GM18519 (cell line): ENCODE data around the gene DKK1.

Experiments
- ATAC-seq: cut with Tn5 transposase; IDR thresholded peaks from one replicate; pipeline ENCODE4 v1.9.1; 2021; ENCODE audit warnings: mild to moderate bottlenecking, moderate library complexity; ENCODE audit not compliant: unreplicated experiment, low FRiP score

DKK1 gene

GRCh38 chr10:52316001-52316400 lies 1.9 kb downstream of the DKK1 start:
- ATAC-seq: no peak

DNA sequence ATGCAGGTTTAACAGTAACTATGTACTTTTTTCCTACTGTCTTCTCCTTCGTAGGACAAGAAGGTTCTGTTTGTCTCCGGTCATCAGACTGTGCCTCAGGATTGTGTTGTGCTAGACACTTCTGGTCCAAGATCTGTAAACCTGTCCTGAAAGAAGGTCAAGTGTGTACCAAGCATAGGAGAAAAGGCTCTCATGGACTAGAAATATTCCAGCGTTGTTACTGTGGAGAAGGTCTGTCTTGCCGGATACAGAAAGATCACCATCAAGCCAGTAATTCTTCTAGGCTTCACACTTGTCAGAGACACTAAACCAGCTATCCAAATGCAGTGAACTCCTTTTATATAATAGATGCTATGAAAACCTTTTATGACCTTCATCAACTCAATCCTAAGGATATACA lies 2.4 kb downstream of the DKK1 start:
- ATAC-seq: no peak

DNA sequence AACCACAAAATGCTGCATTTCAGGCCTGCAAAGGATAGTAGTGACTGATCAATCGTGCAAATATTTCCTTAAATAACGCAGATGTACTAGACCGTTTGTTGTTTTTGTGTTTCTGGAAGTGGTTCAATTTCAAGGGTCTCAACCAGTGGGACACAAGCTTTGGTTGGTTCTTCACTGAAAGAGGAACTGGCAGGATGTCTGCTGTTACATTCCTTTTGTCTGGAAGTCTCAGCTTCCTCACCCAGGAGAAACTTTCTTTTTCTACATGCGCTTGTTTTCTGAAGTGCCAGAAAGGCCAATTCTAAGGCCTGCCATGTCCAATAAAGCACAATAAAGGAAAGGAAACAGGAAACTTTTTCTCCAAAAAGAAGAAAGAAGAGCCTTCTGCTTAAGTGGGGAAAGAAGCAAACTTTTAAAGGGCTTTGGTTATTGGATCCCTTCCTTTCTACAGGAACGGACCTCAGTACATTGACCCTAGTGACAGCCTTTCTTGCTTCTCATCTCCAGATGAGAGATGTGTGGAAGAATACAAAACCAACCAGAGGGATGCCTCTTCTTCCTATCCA lies 4.1 kb downstream of the DKK1 start:
- ATAC-seq: no peak

- no peak for ATAC-seq
Measured at GRCh38 chr10:52318822-52319464, 4.9 kb downstream of the DKK1 start.

GRCh38 chr10:52319926-52320325 lies 5.8 kb downstream of the DKK1 start:
- ATAC-seq: no peak

- no peak for ATAC-seq
Measured at GRCh38 chr10:52322323-52322722, 8.2 kb downstream of the DKK1 start.

- ATAC-seq: no peak
Measured at GRCh38 chr10:52322936-52323335, 8.9 kb downstream of the DKK1 start.

DNA sequence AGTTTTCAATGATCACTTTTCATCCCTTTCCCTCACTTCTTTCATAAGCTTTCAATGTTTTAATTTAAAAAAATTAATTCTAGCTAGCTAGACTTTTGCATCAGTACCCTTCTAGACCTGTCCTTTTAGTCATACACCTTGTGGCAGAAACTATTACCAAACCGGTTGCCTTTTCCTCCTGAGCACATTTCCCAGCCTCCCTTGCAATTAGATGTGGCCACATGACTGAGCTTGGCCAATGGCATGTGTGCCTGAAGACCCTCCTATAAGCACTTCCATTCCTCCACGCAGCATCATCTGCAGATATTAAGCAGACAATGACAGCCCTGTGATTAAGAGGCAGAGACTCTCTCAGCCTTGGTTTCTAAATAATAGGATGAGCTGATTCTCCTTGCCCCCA lies 12.3 kb downstream of the DKK1 start:
- no peak for ATAC-seq

DNA sequence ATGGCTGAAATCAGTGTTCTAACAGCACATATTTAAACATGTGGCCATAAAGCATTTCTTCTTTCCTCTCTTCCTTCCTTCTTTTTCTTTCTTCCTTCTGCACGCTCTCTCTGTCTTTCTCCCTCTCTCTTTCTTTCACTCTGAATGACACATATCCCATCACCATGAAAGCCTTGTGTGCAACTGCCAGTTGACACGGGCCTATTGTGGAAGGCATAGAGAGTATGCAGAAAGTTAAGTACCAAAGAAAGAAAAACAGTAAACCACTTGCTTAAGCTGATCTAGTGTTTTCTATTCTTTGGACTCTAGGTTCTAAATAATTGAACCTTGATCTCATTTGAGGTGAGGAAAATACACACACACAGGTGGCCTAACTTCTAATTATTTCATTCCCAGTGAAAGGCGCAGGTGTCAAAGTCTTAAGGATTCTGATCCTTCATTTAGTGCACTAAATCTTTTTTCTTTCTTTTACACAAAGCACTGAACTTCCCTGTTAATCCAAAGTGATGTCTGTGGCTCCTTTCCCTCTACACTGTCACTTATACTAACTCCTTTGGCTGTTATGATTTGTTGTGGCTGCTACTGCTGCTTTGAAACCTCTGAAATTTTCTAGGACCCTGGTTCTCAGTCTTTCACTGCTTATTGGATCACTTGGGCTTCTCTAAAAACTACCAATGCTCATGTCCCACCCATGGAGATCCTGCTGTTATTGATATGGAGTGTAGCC lies 17.7 kb downstream of the DKK1 start:
- no peak for ATAC-seq

DNA sequence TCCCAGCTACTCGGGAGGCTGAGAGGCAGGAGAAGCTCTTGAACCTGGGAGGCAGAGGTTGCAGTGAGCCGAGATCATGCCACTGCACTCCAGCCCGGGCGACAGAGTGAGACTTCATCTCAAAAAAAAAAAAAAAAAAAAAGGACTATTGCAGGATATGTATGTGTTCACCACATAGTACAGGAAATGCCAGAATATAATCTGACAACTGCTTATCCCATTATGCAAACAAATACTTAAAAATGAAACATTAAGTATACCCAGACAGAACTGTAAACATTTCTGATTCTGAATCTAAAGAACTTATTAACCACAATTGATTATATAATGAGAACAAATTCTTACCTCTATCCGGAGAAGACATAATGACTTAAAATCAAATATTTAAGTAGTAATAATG lies 18.7 kb downstream of the DKK1 start:
- no peak for ATAC-seq

- no peak for ATAC-seq
Measured at GRCh38 chr10:52334595-52334994, 20.5 kb downstream of the DKK1 start.

- ATAC-seq: no peak
Measured at GRCh38 chr10:52335665-52336064, 21.6 kb downstream of the DKK1 start.

GRCh38 chr10:52337225-52337624 lies 23.1 kb downstream of the DKK1 start:
- ATAC-seq: no peak

DNA sequence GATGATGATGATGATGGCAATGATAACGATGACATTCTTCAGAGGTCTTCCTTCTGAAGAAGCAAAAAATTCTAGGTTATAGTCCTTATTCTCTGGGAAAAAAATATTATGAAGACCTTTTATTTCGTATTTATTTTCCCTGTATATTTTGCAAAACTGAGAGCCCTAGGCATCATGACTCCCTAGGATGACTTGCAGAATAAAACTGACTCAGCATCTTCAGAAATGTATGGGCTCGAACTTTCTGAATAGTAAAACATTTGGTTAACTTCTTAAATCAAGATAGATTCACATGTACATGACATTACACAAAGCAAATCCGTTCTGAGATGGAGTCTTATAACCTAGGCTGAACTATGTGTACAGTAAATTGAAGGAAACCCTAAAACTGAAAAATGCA lies 29.4 kb downstream of the DKK1 start:
- no peak for ATAC-seq

- no peak for ATAC-seq
Measured at GRCh38 chr10:52346394-52347326, 32.6 kb downstream of the DKK1 start.

GRCh38 chr10:52347327-52347667 lies 33.2 kb downstream of the DKK1 start:
- ATAC-seq: no peak

- ATAC-seq: no peak
Measured at GRCh38 chr10:52348037-52348564, 34.0 kb downstream of the DKK1 start.

DNA sequence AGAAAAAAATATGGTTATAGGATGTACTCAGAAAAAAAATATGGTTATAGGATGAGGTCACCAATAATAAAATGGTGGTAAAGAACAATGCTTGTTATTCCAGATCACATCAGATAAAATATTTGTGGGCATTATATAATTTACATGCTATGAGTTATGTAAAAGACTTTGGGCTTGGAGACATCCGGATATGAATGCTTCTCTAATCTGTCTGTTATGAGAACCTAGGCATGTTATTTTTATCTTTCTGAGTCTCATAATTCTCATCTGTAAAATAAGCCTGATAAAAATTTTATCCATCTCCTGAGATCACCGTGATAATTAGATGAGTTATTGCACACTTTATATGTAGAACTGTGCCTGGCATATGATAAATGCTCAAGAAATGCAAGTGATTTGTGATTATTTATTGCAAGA lies 37.8 kb downstream of the DKK1 start:
- ATAC-seq: no peak

- ATAC-seq: no peak
Measured at GRCh38 chr10:52353205-52353604, 39.1 kb downstream of the DKK1 start.

GRCh38 chr10:52353960-52354394 lies 39.9 kb downstream of the DKK1 start:
- ATAC-seq: no peak

DNA sequence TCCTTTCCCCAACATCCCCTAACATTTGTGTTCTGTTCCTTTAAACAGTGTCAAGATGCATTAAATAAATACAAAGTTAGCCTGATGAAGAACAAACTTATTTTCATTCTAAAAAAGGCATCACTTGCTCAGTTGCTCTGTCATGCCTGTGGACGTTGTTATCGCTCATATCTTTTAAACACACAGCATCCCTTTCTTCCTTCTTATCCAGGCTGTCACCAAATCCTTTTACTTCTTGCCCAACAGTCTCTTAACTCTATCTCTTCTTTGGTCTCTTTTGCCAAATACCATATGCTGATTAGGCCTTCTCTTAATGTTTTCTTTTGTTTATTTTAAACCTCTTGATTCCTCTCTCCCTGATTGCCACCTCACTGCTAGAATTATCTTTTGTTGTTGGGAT lies 43.9 kb downstream of the DKK1 start:
- no peak for ATAC-seq
